ENCODE data around the gene CSMD2.

The CSMD2 gene

GRCh38 chr1:33743221-33743998 lies 421.6 kb downstream of the CSMD2 start:
- DNase-seq (ENCODE audit: low read depth): no peak

GRCh38 chr1:33742663-33743062 lies 422.4 kb downstream of the CSMD2 start:
- DNase-seq (ENCODE audit: low read depth): no peak

- DNase-seq (ENCODE audit: low read depth): no peak
Measured at GRCh38 chr1:33741749-33742148, 423.3 kb downstream of the CSMD2 start.

- no peak for DNase-seq (ENCODE audit: low read depth)
Measured at GRCh38 chr1:33740040-33740744, 424.8 kb downstream of the CSMD2 start.

GRCh38 chr1:33738976-33739375 lies 426.1 kb downstream of the CSMD2 start:
- DNase-seq (ENCODE audit: low read depth): no peak

- DNase-seq (ENCODE audit: low read depth): no peak
Measured at GRCh38 chr1:33738536-33738935, 426.5 kb downstream of the CSMD2 start.

GRCh38 chr1:33736496-33736895 lies 428.5 kb downstream of the CSMD2 start:
- DNase-seq (ENCODE audit: low read depth): no peak

GRCh38 chr1:33735624-33736023 lies 429.4 kb downstream of the CSMD2 start:
- DNase-seq (ENCODE audit: low read depth): no peak

GRCh38 chr1:33727310-33727709 lies 437.7 kb downstream of the CSMD2 start:
- no peak for DNase-seq (ENCODE audit: low read depth)

GRCh38 chr1:33726274-33726804 lies 438.7 kb downstream of the CSMD2 start:
- no peak for DNase-seq (ENCODE audit: low read depth)

- DNase-seq (ENCODE audit: low read depth): no peak
Measured at GRCh38 chr1:33725556-33726160, 439.4 kb downstream of the CSMD2 start.

GRCh38 chr1:33725037-33725436 lies 440.0 kb downstream of the CSMD2 start:
- no peak for DNase-seq (ENCODE audit: low read depth)

GRCh38 chr1:33724348-33724747 lies 440.7 kb downstream of the CSMD2 start:
- no peak for DNase-seq (ENCODE audit: low read depth)

- DNase-seq (ENCODE audit: low read depth): no peak
Measured at GRCh38 chr1:33723251-33723650, 441.8 kb downstream of the CSMD2 start.

- DNase-seq (ENCODE audit: low read depth): no peak
Measured at GRCh38 chr1:33721301-33721815, 443.7 kb downstream of the CSMD2 start.

- DNase-seq (ENCODE audit: low read depth): no peak
Measured at GRCh38 chr1:33719771-33720670, 445.0 kb downstream of the CSMD2 start.

- no peak for DNase-seq (ENCODE audit: low read depth)
Measured at GRCh38 chr1:33719326-33719725, 445.7 kb downstream of the CSMD2 start.

- DNase-seq (ENCODE audit: low read depth): no peak
Measured at GRCh38 chr1:33718186-33718585, 446.8 kb downstream of the CSMD2 start.

GRCh38 chr1:33716976-33717688 lies 447.9 kb downstream of the CSMD2 start:
- no peak for DNase-seq (ENCODE audit: low read depth)

- DNase-seq (ENCODE audit: low read depth): no peak
Measured at GRCh38 chr1:33715195-33715811, 449.7 kb downstream of the CSMD2 start.

Data from activated T-cell treated with anti-CD3 and anti-CD28 coated beads for 1 hour (primary cell).